Psoas muscle (tissue), 8 donors: Measurements from ENCODE around the gene NIPAL3. TPM values are rescaled to one million over a fixed set of nuclear protein-coding genes. Genes with fewer than 3 reads are reported as not detected.

Experiments
- ATAC-seq, 4 donors: fragments of 200-7000 bp; cut with Tn5 transposase; one replicate each; pipeline ENCODE4 v1.9.1; 2020; ENCODE audit warnings: moderate library complexity in 3 of 4, mild to moderate bottlenecking in 2 of 4
- DNase-seq, 2 donors: peaks; one replicate each; pipeline ENCODE4 v3.0.0-alpha.2; 2020
- H3K27ac ChIP-seq: fragments of 200-600 bp; one replicate; pipeline ENCODE4 v1.8.0; 2022
- H3K27me3 ChIP-seq, 3 donors: fragments of 200-600 bp in 1 of 3; one replicate each; pipeline versions ENCODE4 v1.6.1 to v1.8.0; 2013 to 2022; ENCODE audit warnings: low read length in 2 of 3, mild to moderate bottlenecking in 2 of 3, moderate library complexity in 1 of 3; ENCODE audit not compliant: insufficient read depth in 3 of 3
- H3K36me3 ChIP-seq, 2 donors: fragments of 200-600 bp in 1 of 2; one replicate each; pipeline versions ENCODE4 v1.6.1 to v1.8.0; 2013 to 2022; ENCODE audit warnings: low read depth in 1 of 2, mild to moderate bottlenecking in 1 of 2, moderate library complexity in 1 of 2; ENCODE audit not compliant: insufficient read depth in 1 of 2
- H3K4me1 ChIP-seq: fragments of 200-600 bp; one replicate; pipeline ENCODE4 v1.8.0; 2022
- H3K4me3 ChIP-seq: fragments of 200-600 bp; one replicate; pipeline ENCODE4 v1.8.0; 2022; ENCODE audit warnings: mild to moderate bottlenecking
- H3K9me3 ChIP-seq: fragments of 200-600 bp; one replicate; pipeline ENCODE4 v1.8.0; 2022
- WGBS, 3 donors: extraction: QIAGEN DNeasy Blood & Tissue Kit; methylation state at CpG; one replicate each; pipeline versions ENCODE4 v1.1.6 to v1.1.7; 2013; 5-methylcytosine and 5-hydroxymethylcytosine counted together
- intact Hi-C, 2 donors: fragments of 100-400 bp; cut with DNase I; formaldehyde crosslinking; loops; one replicate each; pipeline versions ENCODE4 v1.11.0 to v1.14.2; 2022
- polyA plus RNA-seq, 3 donors: library from polyadenylated mRNA; stranded (reverse); fragments of 200-250 nt; gene quantifications; one replicate each; pipeline ENCODE4 v1.2.3, GENCODE V29; 2013
- total RNA-seq, 4 donors: library from RNA; stranded (reverse); fragmentation: NEBNext Ultra II Directional in 2 of 4; extraction: Animal tissue kit (Norgen Biotek cat#: 25700) in 2 of 4; gene quantifications; one replicate each; pipeline versions ENCODE4 v1.2.1 to v1.2.4, GENCODE V29; 2021 to 2023
- TF ChIP-seq, protein P1 (sequence below): fragments of 200-600 bp; IDR thresholded peaks from one replicate; pipeline ENCODE4 v1.8.0; 2022; ENCODE audit warnings: antibody characterized with exemption
- donor health status: healthy with polysubstance abuse.
- donor health status: DM: no; HTN: no; CAD: no; lungs with moderate emphysema.
- donor health status: Bipolar disorder and iron deficiency.
- donor health status: healthy.
- donor health status: DM: yes; HTN: yes; CAD: no.
- donor health status: DM: no; HTN: no; CAD: no.
- donor health status: DM: no; HTN: no; CAD: no.
- donor health status: DM: yes; HTN: yes; CAD: no.

NIPAL3 gene
- total and polyA plus RNA-seq, 7 donors = 1.1 to 10.9 (median 3.9) TPM

DNA sequence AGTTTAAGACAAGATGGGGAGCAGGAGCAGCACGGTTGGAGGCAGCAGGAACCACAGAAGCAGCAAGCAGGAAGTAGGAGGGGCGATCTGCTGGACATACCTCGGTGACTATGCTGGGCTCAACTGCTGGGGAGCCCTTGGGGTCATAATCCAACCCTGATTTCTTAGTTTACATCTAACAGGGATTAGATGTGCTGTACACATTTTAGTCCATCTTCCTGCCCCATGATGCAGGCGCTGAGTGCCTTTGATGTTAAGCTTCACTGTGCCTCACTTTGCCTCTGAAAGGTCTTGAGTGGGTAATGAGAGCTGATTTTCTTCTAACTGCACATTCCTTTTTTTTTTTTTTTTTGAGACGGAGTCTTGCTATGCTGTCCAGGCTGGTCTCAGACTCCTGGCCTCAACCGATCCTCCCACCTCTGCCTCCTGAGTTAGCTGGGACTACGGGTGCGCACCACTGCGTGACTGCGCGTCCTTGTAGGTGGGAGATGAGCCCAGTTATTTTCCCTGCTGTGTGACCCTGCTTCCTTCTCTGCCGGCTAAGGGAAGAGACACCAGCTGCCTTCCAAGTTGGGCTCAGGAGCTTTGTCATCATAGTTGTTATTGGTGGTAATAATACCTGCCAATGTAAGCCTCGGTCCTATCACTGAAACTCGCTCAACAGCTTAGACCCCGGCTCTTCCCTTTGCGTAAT, 85.9 kb downstream of the NIPAL3 start:
- intact Hi-C loops = no loop called here
- peaks cover 0 to 54% (median 15%) of the 10 kb centered on the region in 3 donors for H3K27me3 ChIP-seq
- H3K4me3 ChIP-seq = peak overlapping the region; percentile 61
- no peak overlapping the region for H3K27ac ChIP-seq
- no peak for DNase-seq
- 55 to 56% (median 55%) methylated on average over 16 of the region's 16 CpGs for WGBS, 3 donors
- no peaks in the 10 kb centered on the region for H3K4me1 ChIP-seq
- no peak for ATAC-seq
- H3K36me3 ChIP-seq = no peaks in the 10 kb centered on the region
- no peaks in the 10 kb centered on the region for H3K9me3 ChIP-seq
- TF ChIP-seq, protein P1, sequence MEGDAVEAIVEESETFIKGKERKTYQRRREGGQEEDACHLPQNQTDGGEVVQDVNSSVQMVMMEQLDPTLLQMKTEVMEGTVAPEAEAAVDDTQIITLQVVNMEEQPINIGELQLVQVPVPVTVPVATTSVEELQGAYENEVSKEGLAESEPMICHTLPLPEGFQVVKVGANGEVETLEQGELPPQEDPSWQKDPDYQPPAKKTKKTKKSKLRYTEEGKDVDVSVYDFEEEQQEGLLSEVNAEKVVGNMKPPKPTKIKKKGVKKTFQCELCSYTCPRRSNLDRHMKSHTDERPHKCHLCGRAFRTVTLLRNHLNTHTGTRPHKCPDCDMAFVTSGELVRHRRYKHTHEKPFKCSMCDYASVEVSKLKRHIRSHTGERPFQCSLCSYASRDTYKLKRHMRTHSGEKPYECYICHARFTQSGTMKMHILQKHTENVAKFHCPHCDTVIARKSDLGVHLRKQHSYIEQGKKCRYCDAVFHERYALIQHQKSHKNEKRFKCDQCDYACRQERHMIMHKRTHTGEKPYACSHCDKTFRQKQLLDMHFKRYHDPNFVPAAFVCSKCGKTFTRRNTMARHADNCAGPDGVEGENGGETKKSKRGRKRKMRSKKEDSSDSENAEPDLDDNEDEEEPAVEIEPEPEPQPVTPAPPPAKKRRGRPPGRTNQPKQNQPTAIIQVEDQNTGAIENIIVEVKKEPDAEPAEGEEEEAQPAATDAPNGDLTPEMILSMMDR = no peak

DNA sequence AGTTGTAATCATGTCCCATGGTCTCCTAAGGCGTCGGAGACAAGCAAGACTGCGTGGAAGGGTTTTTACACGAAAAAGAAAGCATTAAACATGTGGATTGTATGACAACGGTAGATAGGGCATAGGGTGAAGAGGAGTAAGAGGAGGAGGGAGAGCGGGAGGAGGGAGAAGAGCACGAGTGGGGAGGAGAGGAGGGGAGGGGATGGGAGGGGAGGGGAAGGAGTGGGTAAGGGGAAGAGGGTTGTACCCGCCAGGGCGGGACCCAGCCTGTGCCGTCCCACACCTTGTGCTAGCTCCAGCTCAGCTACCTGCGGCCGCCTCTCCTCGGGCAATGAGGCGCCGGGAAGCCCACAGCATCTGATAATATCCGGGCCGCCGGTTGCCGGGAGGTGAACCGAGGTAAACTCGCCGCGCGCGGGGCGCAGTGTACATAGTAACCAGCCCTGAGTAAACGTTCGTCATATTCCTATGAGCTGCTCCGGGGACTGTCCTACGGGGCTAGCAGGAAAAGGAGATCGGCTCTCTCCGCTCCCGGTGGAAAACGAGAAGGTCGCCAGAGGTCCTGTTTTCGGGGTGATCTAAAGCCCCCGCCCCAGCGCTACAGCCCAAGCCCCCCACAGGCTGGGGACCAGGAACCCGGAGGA, 86.6 kb downstream of the NIPAL3 start:
- H3K36me3 ChIP-seq = no peaks in the 10 kb centered on the region
- peak overlapping the region; percentile 32 for H3K27ac ChIP-seq
- intact Hi-C loops = no loop called here
- peaks cover 0 to 54% (median 15%) of the 10 kb centered on the region in 3 donors for H3K27me3 ChIP-seq
- WGBS, 3 donors = 3% methylated on average over 27 to 39 of the region's 39 CpGs
- H3K4me1 ChIP-seq = no peaks in the 10 kb centered on the region
- H3K4me3 ChIP-seq = peak overlapping the region; percentile 61
- TF ChIP-seq, protein P1 = no peak
- ATAC-seq (peak; percentile 43 to 71 (median 56)), DNase-seq (peak; percentile 45 to 67)
- H3K9me3 ChIP-seq = no peaks in the 10 kb centered on the region

DNA sequence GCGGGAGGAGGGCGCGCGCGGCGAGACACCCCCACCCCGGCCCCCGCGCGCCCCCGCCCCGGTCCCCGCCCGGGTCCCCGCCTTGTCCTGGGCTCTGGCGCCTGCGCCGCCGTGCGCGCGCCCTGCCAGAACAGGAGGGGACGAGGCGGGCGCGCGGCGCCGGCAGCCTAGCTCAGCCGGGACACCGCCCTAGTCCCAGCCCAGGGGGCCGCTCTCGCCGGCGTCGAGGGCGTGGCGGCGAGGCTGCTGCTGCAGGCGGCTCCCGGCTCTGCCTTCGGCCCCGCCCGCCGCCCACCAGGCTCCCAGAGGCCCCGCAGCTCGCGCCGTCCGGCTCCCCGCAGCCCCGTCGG, 87.1 kb downstream of the NIPAL3 start, which contains the start of gene RCAN3:
TSS of gene RCAN3 (plus strand) at position 128 of the 350 bp plus-strand sequence. CDS start 11,537 bp downstream, outside the sequence.
- intact Hi-C loops = no loop called here
- Histone ChIP-seq H3K27ac (peak within 1 kb of the TSS; percentile 32), H3K4me3 (peak within 1 kb of the TSS; percentile 61), H3K9me3 (no peaks in the 10 kb centered on the region), H3K27me3 (peaks cover 0 to 56% (median 18%) of the 10 kb centered on the region in 3 donors), H3K36me3 (no peaks in the 10 kb centered on the region), H3K4me1 (no peaks in the 10 kb centered on the region)
- peak; percentile 61 to 93 (median 84) for ATAC-seq
- peak; percentile 81 to 88 for DNase-seq
- 0 to 2% (median 0%) methylated on average over 12 to 49 of the region's 53 CpGs for WGBS, 3 donors
- TF ChIP-seq, protein P1 = no peak

DNA sequence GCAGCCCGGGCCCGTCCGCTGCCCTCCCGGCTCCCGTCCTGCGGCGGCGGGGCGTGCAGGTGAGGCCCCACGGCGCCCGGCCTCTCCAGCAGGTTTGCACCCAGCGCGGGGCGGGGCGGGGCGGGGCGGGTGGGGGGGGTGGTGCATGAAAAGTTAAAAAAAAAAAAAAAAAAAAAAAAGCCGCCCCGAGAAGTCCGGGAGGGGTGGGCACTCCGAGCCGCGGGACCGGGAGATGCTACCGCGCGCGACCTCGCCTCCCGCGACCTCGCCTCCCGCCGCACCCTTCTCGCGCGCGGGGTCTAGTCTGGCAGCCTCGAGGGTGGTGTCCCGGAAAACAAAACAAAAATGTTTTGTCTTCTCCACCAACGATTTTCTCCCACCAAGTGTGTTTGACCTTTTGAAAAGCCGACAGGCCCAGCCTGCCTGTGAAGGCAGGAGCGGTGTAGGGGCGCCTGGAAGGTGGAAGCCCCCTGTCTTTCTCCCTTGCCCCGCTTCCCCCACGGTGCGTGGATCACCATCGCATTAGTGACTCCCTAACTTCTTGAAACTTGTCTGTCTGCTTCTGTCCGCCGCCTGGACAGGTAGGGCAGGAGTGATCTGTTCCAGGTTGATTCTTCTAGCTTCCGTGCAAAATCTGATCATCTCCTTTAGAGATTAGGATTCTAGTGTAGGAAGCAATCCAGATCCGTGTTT, 87.6 kb downstream of the NIPAL3 start:
- TF ChIP-seq, protein P1 = no peak
- Histone ChIP-seq H3K36me3 (no peaks in the 10 kb centered on the region), H3K9me3 (no peaks in the 10 kb centered on the region), H3K4me1 (no peaks in the 10 kb centered on the region), H3K4me3 (peak overlapping the region; percentile 61), H3K27me3 (peaks cover 0 to 62% (median 20%) of the 10 kb centered on the region in 3 donors), H3K27ac (no peak overlapping the region)
- ATAC-seq (no peak), DNase-seq (no peak)
- intact Hi-C loops = no loop called here
- 8 to 18% (median 8%) methylated on average over 32 to 53 of the region's 53 CpGs for WGBS, 3 donors
